Stimulated activated CD4-positive, alpha-beta T cell treated with anti-CD3 and anti-CD28 coated beads, Interleukin-4, amount 100 ng/mL, for 1 hour (primary cell): Measurements from ENCODE around the gene HAUS8.
"Not testable (repeated sequence)": the region's sequence is repeated elsewhere in the genome, so short reads cannot be mapped to it uniquely, and the experiment has no call there.

Experiments
- DNase-seq: peaks from one replicate; pipeline ENCODE4 v3.0.0-alpha.2; 2020

The HAUS8 gene

GRCh38 chr19:17075035-17075863, at the start of gene HAUS8, which contains the start of gene MYO9B:
Gene HAUS8, minus strand, starts transcription at chr19:17075452. Its CDS starts 30 bp downstream, at chr19:17075422.
Gene MYO9B, plus strand, starts transcription at chr19:17075777. Its CDS starts 25,941 bp downstream, at chr19:17101718.
- DNase-seq, result peak; percentile 99

GRCh38 chr19:17124025-17124424, 48.8 kb upstream of the HAUS8 start:
- no peak for DNase-seq

GRCh38 chr19:17123041-17123440, 47.8 kb upstream of the HAUS8 start:
- DNase-seq, result no peak

GRCh38 chr19:17121736-17122293, 46.6 kb upstream of the HAUS8 start:
- DNase-seq, result no peak

- no peak for DNase-seq
Measured at GRCh38 chr19:17118957-17119356, 43.7 kb upstream of the HAUS8 start.

- no peak for DNase-seq
Measured at GRCh38 chr19:17116996-17117702, 41.9 kb upstream of the HAUS8 start.

- no peak for DNase-seq
Measured at GRCh38 chr19:17114414-17114831, 39.2 kb upstream of the HAUS8 start.

- no peak for DNase-seq
Measured at GRCh38 chr19:17113127-17113785, 38.0 kb upstream of the HAUS8 start.

GRCh38 chr19:17112700-17113099, 37.4 kb upstream of the HAUS8 start:
- DNase-seq, result no peak

GRCh38 chr19:17112271-17112670, 37.0 kb upstream of the HAUS8 start:
- DNase-seq, result no peak

GRCh38 chr19:17111766-17112165, 36.5 kb upstream of the HAUS8 start:
- DNase-seq, result no peak

GRCh38 chr19:17110599-17110966, 35.3 kb upstream of the HAUS8 start:
- DNase-seq, result no peak

- DNase-seq, result no peak
Measured at GRCh38 chr19:17109962-17110598, 34.8 kb upstream of the HAUS8 start.

- no peak for DNase-seq
Measured at GRCh38 chr19:17109300-17109699, 34.0 kb upstream of the HAUS8 start.

- DNase-seq, result no peak
Measured at GRCh38 chr19:17108453-17108784, 33.2 kb upstream of the HAUS8 start.

- DNase-seq, result no peak
Measured at GRCh38 chr19:17107546-17108452, 32.5 kb upstream of the HAUS8 start.

GRCh38 chr19:17106964-17107363, 31.7 kb upstream of the HAUS8 start:
- DNase-seq, result not testable (repeated sequence)

- no peak for DNase-seq
Measured at GRCh38 chr19:17105556-17105955, 30.3 kb upstream of the HAUS8 start.

GRCh38 chr19:17104679-17105078, 29.4 kb upstream of the HAUS8 start:
- no peak for DNase-seq

- DNase-seq, result no peak
Measured at GRCh38 chr19:17103177-17103576, 27.9 kb upstream of the HAUS8 start.

GRCh38 chr19:17101686-17102628, 26.7 kb upstream of the HAUS8 start:
- no peak for DNase-seq
